HEK293T (cell line): ENCODE data around the gene APLNR.

ENCODE experiments used
- ELF4 ChIP-seq: fragments of 450-650 bp; IDR thresholded peaks from 2 replicates; pipeline ENCODE4 v1.6.1; 2017; ENCODE audit warnings: antibody characterized with exemption
- HDGF ChIP-seq: fragments of 450-650 bp; IDR thresholded peaks from 2 replicates; pipeline ENCODE4 v1.6.1; 2017; ENCODE audit warnings: antibody characterized with exemption, borderline replicate concordance
- SP1 ChIP-seq: fragments of 450-650 bp; IDR thresholded peaks from 2 replicates; pipeline ENCODE4 v1.6.1; 2017

- no peak for TF ChIP-seq HDGF
- TF ChIP-seq SP1, result no peak
- TF ChIP-seq ELF4, result no peak
Measured at GRCh38 chr11:57244911-57245310, 7.9 kb upstream of the APLNR start.
